Epidermal melanocyte (primary cell): ENCODE measurements around the gene NUAK2.
"Not testable (repeated sequence)": the region's sequence is repeated elsewhere in the genome, so short reads cannot be mapped to it uniquely, and the experiment has no call there.

Experiments
- DNase-seq: peaks from one replicate; pipeline ENCODE4 v3.0.0; 2011; ENCODE audit warnings: low spot score; ENCODE audit not compliant: insufficient read length

The NUAK2 gene

DNA sequence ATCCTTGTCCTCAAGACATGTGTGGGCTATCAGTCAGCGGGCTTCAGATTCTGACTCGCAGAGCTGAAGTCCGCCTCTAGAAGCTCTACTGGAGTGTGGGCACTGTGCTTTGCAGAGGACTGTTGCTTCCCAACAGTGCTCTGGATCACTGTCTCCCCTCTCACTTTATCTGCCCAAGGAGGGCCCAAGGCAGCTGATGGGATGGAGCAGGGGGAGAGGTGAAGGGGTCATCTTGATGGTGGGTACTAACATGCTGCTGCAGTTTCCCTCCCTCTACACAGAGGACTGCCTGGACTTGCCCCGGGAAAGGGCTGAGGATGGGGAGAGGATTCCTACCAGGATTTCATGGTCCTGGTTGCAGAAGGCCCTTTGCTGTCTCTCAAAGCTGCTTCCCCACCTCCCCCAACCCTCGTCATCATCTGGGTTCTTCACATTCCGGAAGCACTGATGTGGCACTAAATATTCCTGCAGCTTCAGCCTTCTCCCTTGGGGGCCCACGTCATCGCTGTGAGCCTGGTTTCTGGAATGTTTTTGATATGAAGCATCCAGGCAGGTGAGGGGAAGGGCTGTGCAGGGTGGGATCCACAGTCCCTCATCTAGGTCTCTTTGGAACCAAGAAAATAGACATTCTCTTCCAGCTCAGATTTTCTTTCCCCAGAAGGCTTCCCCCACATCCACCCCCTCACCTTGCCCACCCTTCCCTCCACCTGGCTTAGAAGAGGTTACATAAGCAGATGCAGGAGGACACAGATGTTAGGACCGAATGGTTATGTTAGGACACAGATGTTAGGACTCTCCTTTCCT lies 23.2 kb downstream of the NUAK2 start:
- DNase-seq, result no peak

DNA sequence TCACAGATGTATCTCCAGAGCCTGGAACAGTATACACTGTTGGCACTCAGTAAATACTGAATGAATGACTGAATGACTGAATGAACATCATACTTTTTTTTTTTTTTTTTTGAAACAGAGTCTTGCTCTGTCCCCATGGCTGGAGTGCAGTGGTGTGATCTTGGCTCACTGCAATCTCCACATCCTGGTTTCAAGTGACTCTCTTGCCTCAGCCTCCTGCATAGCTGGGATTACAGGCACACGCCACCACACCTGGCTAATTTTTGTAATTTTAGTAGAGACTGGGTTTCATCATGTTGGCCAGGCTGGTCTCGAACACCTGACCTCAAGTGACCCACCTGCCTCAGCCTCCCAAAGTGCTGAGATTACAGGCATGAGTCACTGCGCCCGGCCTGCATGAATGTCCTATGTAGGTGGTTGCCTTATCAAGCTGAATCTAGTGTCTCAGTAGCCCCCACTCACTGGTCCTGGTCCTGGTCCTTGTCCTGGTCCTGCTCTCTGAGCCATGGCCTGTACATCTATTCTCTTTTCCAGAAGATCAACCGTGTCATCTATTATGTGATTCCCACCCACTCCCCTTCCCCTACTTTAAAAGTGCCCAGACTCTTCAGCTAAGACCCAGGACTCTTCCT lies 23.9 kb downstream of the NUAK2 start:
- not testable (repeated sequence) for DNase-seq

DNA sequence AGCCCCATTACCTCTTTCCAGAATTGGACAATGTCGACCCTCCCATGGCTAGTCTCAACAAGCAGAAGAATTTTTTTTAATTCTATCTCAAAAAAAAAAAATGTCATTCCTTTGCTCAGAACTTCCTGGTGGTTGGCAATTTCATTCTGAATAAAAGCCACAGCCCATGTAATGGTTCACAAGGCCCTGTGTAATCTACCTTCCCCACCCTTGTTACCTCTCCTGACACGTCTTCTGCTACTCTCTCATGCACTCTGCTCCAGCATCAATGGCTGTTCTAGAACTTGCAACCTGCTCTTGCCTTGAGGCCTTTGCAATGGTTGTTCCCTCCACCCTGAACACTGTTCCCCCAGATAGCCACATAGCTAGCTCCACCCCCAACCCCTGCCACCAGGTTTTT lies 25.4 kb downstream of the NUAK2 start:
- DNase-seq, result no peak

DNA sequence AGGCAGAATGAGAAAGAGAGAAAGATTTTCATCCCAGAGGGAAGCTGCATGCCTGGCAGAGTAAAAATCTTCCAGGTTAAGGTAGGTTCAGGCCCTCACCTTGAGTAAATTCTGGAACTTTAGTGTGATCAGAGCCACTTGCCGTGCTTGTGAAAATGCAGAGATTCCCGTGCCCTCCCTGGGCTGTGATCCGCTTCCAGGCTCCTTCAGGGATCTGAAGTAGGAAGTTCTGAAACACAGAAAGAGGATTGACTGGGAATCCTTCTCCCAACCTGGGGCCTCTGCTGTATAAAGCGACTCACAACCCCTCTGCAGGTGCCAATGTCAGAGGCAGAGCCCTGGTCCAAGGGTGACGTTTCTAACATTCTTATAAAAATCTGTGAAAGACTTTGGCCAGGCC lies 26.6 kb downstream of the NUAK2 start:
- DNase-seq, result no peak

DNA sequence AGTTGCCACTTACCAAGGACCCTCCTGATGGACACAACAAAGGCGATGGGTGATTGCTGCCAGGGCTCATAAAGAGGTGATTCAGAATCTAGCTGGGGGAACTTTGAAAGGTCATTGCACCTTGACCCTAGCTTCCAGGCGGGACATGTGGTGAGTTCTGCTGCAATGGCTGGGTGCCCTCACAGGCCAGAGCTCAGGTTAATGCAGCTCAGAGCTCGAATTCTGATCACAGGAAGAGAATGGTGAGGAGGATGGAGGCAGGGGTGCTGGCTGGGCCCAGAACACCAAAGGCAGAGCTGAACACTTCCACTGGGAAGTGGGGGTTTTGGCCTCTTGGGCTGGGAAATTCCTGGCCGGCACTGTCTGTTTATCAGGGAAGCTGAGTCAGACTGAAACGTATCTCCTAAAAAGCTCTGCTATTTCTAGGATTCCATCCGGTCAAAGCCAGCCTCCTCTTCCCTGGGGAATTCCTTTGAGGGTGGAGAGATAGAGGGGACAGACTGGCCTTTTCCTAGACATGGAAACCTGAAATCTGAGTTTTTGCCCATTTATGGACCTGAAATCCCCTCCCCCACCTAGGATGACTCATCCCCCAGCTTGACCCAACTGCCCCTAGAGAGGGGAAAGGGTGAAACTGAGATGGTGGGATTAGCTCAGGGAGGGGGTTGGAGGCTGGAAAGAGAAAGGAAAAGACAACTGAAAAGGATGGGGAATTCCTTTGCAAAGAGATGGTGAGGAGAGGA lies 27.2 kb downstream of the NUAK2 start:
- no peak for DNase-seq

DNA sequence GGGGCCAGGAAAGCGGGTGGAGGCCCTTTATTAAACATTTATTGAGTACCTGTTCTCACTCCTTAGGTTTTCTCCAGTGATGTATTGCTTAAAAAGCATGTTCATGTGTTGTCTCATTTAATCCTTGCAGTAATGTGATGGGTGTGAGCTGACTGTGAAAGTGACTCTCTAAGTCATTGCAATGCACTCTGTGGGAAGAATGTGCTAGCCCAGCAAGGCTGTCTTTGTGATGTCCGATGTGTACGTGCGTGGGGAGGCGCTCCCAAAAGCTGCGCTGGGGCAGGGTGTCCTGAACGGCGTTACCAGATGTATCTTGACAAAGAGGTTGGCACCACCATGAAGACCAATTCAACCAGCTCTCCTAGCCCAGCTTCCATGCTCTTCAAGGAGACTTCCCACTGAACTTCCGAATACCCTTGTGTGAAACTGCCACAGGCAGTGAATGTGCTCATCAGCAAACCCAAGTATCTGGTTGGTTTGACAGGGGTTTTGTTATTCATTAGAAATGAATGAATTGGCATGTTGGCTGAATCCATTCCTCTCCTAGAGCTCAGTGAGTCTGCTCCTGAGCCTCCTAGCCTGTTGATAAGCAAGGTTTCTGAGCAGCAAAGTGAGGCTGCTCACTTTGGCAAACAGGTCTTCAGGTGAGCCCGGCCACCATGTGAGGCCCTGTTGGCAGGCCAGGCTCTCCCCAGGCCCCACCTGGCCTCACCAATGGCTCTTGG lies 28.0 kb downstream of the NUAK2 start:
- no peak for DNase-seq

DNA sequence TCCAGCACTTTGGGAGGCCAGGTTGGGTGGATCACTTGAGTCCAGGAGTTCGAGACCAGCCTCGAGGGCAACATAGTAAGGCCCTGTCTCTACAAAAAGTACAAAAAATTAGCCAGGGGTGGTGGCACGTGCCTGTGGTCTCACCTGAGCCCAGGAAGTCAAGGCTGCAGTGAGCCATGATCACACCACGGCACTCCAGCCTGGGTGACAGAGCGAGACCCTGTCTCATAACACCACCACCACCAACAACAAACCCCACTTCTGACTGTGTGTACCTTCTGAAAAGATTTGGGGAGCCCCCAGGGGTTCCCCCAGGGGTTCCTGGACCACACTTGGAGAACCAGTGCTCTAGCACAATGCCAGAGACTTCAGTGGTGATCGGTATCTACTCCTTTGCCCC lies 29.9 kb downstream of the NUAK2 start:
- no peak for DNase-seq

DNA sequence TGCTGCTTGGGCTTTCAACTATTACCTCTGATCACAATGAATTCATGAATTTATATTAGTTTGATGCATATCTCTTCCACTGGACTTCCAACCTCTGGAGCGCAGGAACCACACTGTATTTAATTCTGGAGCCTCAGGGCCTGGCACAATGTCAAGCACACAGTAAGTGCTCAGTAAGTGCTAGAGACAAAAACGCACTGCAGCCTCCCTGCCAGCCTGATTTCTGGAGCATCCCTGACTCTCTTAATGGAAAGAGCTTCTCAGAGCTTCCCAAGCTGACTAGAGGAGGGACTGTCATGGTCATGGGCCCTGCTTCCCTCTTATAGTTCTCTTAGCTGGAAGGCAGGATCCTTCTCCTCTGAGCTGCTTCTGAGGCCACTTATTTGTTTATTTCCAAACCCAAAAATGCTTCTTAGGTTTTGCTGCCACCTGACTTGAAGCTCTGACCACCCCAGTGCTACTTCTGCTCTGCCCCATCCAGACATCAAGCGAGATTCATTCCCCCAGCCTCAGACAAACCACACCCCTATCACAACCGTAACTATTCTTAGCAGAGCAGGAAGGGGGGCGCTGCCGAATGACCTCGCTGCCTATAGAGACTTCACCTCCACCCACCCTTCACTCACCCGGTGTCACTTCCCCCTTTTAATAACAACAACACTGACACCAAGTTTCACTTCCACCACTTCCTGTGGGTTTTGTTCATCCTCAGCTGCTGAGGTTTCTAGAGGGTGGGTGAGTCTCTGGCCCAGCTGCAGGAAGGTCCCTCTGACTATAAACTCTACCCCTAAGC lies 33.6 kb downstream of the NUAK2 start:
- no peak for DNase-seq

DNA sequence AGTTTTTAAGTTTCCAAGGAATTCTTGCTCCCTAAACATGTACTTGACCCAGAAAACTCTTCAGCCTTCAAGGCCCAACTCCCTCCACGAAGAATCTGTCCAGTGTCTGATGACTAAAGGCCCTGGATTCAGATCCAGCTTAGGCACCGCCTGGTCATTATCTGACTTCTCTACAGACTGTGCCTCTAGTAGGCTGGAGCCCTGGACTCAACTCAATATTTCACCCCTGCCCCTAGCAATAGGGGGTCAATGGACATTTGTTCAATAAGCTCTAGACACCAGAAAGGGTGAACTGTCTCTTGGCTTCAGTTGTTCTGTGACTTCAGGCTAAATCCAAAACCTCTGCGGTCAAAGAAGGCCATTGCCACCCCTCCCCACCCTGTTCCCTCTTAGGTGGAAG lies 34.5 kb downstream of the NUAK2 start:
- no peak for DNase-seq

DNA sequence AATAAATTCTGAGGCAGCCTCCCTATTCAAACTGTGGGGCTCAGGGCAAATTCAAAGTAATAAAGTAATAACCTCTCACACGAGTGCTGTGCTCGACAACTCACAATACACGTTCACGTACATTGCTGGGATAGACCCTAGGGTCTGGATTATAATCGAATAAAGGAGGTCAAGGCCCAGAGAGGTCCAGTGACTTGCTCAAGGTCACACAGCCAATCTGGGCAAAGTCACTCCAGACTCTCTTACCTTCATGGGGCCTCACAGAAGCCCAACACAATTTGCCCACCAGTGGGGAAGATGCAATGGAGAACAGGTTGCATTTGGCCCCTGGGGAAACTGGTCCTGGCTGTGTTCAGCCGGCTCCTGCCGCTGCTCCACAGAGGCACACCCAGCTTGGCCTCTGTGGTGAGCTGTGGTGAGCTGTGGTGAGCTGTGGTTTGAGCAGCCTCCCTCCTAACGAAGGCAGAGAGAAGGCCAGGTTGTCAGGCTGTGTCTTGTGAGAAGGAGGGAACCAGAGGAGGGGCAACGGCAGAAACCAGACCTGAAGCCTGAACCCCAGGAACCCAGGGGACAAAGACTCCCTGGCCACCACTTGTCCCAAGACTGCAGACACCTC lies 35.1 kb downstream of the NUAK2 start:
- no peak for DNase-seq

DNA sequence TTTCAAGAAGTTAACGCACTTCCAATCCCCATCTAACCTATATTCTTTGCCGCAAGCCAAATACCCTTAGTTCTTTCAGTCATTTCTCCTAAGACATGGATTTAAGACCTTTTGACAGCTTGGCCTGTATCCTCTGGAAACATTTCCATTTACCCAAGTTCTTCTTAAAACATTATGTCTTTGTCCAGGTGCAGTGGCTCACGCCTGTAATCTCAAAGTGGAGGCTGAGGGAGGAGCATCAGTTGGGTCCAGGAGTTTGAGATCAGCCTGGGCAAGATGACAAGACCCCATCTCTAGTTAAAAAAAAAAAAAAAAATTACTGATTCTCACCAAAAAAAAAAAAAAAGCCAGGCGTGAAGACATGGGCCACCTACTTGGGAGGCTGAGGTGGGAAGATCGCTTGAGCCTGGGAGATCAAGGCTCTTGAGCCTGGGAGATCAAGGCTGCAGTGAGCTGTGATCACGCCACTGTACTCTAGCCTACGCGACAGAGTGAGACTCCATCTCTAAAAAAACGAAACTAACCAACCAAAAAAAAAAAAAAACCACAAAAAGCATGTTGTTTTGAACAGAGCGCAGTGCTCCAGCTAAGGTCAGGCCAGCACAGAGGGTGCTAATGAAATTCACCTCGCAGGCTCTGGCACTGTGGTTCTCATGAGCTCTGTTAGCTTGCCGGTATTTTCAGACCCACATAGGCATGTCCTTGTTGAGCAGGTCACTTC lies 36.0 kb downstream of the NUAK2 start:
- no peak for DNase-seq

DNA sequence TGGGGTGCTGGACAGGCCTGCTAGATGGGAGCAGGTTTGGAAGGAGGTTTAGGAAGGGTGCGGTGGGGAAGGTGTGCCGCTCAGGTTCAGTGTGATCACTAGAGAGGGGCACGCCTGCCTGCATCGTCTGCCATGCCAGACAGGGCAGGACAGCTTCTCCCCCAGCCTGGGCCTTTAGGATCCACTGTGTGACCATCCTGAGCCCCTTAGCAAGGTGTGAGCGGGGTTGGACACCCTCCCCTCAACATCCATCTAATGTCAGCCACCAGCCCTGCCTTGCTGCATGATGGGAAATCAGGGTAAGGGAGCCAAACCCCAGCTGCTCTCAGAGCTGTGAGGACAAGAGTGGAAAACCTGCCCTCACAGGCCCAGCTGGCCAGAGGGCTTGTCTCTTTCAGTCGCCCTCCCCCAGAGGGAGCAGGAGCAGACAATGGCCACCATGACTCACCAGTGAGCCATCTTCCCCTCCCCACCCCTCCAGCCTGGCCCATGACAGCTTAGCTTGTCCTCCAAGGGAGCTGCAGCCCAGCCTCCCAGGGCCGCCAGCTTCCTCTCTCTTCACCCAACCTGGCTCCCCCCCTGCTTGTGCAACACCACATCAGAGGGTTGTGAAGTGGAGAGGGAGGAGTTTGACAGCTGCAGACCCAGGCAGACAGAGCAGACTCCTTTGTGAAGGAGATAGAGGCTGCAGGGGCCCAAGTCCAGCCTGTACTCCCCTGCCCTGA lies 37.0 kb downstream of the NUAK2 start:
- peak; percentile 81 for DNase-seq

DNA sequence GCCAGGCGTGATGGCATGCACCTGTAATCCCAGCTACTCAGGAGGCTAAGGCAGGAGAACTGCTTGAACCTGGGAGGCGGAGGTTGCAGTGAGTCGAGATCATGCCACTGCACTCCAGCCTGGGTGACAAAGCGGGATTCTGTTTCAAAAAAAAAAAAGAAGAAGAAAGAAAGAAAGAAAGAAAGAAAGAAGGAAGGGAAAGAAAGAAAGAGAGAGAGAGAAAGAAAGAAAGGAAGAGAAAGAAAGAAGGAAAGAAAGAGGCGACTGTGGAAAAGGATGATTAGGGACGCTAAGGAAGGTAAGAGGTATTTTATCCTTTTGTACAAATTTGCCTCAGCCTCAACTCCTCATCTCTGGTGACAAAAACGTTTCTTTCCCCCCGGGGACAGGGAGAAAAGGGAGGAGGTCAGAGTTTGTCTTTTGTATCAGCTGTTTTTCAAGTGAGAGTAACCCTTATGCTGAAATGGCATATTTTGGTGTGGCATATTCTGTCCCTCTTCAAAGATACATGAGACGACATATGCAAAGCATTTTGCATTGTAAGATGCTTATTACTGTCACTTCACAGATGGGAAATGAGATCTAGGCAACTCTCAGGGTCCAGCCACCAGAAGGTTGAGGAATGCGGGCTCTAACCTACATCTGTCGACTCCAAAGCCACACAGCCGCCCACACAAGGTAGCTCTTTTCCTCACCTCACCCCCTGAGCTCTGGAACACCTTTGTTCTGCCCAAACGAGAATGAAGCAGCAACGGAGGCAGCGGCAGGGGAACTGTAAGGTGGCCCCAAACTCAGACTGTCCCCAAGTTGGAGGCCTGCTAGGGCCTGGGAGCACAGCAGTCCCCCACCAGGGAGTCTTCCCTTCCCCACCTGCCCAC lies 38.0 kb downstream of the NUAK2 start:
- DNase-seq, result no peak

DNA sequence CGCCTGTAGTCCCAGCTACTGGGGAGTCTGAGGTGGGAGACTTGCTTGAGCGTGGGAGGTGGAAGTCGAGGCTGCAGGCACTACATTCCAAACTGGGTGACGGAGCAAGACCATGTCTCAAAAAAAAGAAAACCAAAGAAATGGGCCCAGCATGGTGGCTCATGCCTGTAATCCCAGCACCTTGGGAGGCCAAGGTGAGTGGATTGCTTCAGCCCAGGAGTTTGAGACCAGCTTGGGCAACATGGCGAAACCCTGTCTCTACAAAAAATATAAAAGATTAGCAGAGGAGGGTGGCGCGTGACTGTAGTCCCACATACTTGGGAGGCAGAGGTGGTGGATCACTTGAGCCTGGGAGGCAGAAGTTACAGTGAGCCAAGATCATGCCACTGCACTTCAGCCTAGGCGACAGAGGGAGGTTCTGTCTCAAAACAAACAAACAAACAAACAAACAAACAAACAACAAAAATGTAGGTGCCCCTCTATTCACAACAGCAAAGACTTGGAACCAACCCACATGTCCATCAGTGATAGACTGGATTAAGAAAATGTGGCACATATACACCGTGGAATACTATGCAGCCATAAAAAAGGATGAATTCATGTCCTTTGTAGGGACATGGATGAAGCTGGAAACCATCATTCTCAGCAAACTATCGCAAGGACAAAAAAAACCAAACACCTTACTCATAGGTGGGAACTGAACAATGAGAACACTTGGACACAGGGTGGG lies 40.7 kb downstream of the NUAK2 start:
- DNase-seq, result not testable (repeated sequence)

DNA sequence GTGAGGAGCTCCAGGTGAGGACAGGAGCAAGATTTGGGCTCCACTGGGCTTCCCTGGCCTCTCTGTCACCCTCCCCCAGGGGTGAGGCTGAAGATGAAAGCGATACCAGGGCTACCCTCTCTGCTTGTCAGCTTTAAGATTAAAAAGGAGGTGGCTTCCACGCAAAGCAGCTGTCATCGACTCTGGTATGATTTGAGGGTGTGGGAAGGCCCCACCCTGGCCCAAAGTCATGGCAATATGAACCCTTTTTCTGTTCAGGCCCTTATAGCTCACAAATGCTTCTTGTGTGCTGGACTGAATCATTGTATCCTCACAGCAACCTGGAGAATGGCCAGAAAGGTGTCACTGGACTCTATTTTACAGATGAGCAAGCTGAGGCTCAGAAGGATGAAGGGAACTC lies 41.6 kb downstream of the NUAK2 start:
- DNase-seq, result no peak

DNA sequence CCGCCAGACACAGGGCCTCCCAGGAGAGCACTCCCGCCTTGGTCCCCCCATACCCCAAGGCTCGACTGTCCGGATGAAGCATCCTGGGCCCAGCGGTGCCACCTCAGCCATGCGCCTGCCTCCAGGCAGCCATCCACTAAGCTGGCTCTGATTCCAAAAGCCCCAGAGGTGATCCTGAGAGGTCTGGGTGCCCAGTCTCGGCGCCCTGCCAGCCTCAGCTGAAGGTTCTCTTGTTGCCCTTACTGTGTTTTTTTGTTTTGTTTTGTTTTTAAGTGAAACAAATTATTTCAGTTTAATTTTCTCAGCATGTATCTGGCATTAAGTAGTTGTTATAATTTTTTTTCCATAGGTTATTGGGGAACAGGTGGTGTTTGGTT lies 44.9 kb downstream of the NUAK2 start:
- DNase-seq, result no peak

DNA sequence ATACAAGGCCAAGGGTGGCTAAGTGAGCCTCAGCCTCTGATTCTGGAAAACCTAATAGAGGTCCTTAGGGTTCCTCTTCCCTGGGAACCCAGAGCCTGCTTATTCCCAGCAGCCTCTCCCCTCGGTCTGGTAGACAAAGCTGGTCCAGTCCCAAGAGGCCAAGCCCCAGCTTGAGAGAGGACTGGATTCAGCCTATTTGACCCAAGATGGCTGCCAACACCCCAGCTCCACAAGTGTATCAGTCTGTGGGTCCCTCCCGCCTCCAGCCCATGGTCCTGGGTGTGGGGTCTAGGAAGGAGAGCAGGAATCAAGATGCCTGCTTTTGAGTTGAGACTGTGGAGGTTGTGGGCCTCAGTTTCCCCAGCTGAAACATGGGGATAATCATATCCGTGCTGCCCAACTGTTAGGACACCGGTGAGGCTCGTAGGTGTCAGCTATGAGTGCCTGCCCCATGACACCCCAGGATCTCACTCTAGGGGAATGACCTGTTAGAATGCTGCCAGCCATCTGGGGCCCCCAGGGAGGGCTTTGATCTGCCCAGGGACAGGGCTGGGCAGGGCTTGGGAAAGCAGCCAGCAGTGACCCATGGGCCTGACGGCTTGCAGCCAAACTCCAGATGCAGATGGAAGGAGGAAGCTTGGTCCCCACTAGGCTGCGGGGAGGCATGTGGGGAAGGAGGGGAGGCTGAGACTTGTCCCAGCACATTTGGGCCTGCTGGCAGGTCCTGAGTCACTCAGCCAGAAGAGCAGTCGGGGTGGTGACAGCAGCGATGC lies 45.4 kb downstream of the NUAK2 start:
- no peak for DNase-seq
